Ovary (tissue), 3 donors: ENCODE measurements around the gene ARIH2.

Experiments used
- POLR2A ChIP-seq: fragments of 450-650 bp; IDR thresholded peaks from one replicate; pipeline ENCODE4 v1.6.1; 2017; ENCODE audit warnings: antibody characterized with exemption, mild to moderate bottlenecking, moderate library complexity
- TF ChIP-seq, protein P1 (sequence below), 3 donors: fragments of 450-650 bp in 2 of 3; fragments of 200-600 bp in 1 of 3; IDR thresholded peaks; one replicate each; pipeline versions ENCODE4 v1.5.1 to v1.8.0; 2016 to 2022; ENCODE audit warnings: antibody characterized with exemption in 3 of 3, mild to moderate bottlenecking in 1 of 3
- donor health status: DM: no; HTN: no; CAD: no.

DNA sequence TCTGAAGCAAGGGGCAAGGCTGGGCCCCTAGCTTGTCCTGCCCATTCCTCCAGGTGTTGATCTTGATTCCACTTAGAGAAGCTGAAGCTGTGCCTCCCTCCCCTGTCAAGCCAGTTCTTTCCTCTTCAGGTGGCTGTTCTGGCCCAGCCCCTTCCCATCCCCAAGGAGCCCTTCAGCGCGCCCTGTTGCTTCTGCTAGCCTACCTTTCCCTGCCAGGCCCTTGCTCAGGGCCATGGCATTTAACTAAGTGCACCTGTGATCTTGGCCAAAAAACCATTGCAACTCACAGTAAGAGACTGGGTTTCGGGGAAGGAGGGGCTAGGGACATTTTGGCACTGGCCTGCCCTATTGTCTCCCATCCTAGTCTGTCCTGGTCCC is 86.7 kb downstream of the ARIH2 start:
- TF ChIP-seq, protein P1, sequence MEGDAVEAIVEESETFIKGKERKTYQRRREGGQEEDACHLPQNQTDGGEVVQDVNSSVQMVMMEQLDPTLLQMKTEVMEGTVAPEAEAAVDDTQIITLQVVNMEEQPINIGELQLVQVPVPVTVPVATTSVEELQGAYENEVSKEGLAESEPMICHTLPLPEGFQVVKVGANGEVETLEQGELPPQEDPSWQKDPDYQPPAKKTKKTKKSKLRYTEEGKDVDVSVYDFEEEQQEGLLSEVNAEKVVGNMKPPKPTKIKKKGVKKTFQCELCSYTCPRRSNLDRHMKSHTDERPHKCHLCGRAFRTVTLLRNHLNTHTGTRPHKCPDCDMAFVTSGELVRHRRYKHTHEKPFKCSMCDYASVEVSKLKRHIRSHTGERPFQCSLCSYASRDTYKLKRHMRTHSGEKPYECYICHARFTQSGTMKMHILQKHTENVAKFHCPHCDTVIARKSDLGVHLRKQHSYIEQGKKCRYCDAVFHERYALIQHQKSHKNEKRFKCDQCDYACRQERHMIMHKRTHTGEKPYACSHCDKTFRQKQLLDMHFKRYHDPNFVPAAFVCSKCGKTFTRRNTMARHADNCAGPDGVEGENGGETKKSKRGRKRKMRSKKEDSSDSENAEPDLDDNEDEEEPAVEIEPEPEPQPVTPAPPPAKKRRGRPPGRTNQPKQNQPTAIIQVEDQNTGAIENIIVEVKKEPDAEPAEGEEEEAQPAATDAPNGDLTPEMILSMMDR (IDR thresholded peaks at IDR 0.05) = no peak
- no peak for TF ChIP-seq POLR2A
